Anterior cingulate cortex (tissue), 58 donors: ENCODE results near the gene WASL.
A peak's percentile ranks its signal among the peaks of the same experiment; 100 is the strongest.
"Not testable (repeated sequence)": the region's sequence is repeated elsewhere in the genome, so short reads cannot be mapped to it uniquely, and the experiment has no call there.

Experiments used
- DNase-seq, 58 donors: peaks; one replicate each; lab custom pipeline; 2025; lab: John Stamatoyannopoulos, UW

WASL gene

GRCh38 chr7:123748734-123749536 lies at the start of gene WASL:
Gene WASL, minus strand, starts transcription at chr7:123749003. Its CDS starts 269 bp downstream, at chr7:123748734.
- DNase-seq, result peak; percentile 44 to 94 (median 87)

GRCh38 chr7:123797673-123798531 lies 49.1 kb upstream of the WASL start:
- DNase-seq, result peak in 2 of 58 donors; percentile 1 to 18

GRCh38 chr7:123796568-123796967 lies 47.8 kb upstream of the WASL start:
- DNase-seq, result no peak

GRCh38 chr7:123795917-123796316 lies 47.1 kb upstream of the WASL start:
- no peak for DNase-seq

- DNase-seq, result not testable (repeated sequence)
Observed at GRCh38 chr7:123795116-123795515, 46.3 kb upstream of the WASL start.

- DNase-seq, result no peak
Observed at GRCh38 chr7:123792547-123792946, 43.7 kb upstream of the WASL start.

- no peak for DNase-seq
Observed at GRCh38 chr7:123791001-123791400, 42.2 kb upstream of the WASL start.

GRCh38 chr7:123789817-123790216 lies 41.0 kb upstream of the WASL start:
- DNase-seq, result no peak

GRCh38 chr7:123789206-123789784 lies 40.5 kb upstream of the WASL start:
- no peak for DNase-seq

- DNase-seq, result no peak
Observed at GRCh38 chr7:123788584-123788983, 39.8 kb upstream of the WASL start.

GRCh38 chr7:123787220-123788007 lies 38.6 kb upstream of the WASL start:
- no peak for DNase-seq

- DNase-seq, result no peak
Observed at GRCh38 chr7:123784263-123784662, 35.5 kb upstream of the WASL start.

- DNase-seq, result no peak
Observed at GRCh38 chr7:123783820-123784219, 35.0 kb upstream of the WASL start.

- no peak for DNase-seq
Observed at GRCh38 chr7:123782071-123782798, 33.4 kb upstream of the WASL start.

- not testable (repeated sequence) for DNase-seq
Observed at GRCh38 chr7:123780472-123780871, 31.7 kb upstream of the WASL start.

- DNase-seq, result no peak
Observed at GRCh38 chr7:123774496-123774895, 25.7 kb upstream of the WASL start.

- no peak for DNase-seq
Observed at GRCh38 chr7:123773481-123773880, 24.7 kb upstream of the WASL start.

- DNase-seq, result no peak
Observed at GRCh38 chr7:123772652-123773051, 23.8 kb upstream of the WASL start.

- no peak for DNase-seq
Observed at GRCh38 chr7:123771846-123772245, 23.0 kb upstream of the WASL start.

GRCh38 chr7:123771256-123771655 lies 22.5 kb upstream of the WASL start:
- no peak for DNase-seq
